Hematopoietic multipotent progenitor cell treated with erythropoietin and hydrocortisone succinate and interleukin-3 and kit ligand, for 6 days (in vitro differentiated cells): ENCODE measurements around the gene CORO2B.
"Not testable (repeated sequence)": the region's sequence is repeated elsewhere in the genome, so short reads cannot be mapped to it uniquely, and the experiment has no call there.

Experiments used
- DNase-seq: peaks from one replicate; pipeline ENCODE4 v3.0.0-alpha.2; 2015

CORO2B gene

DNA sequence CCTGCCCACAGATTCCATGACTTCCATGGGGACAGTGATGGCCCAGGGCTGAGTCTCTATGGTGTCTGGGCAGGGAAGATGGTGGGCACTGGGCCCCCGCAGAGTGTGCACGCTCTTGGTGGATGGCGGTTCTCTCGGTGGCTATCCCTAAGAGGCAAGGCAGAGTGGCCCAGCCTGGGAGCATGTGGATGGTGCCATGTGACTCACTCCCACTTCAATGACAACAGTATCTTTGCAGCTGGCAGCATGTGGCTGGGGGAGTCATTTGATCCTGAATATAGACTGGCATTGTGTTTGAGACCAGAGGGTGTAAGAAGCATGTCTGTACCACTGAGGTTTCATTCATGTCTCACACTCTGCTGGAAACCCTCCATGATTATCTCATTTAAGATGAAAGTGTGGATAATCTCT, 101.2 kb downstream of the CORO2B start:
- no peak for DNase-seq

DNA sequence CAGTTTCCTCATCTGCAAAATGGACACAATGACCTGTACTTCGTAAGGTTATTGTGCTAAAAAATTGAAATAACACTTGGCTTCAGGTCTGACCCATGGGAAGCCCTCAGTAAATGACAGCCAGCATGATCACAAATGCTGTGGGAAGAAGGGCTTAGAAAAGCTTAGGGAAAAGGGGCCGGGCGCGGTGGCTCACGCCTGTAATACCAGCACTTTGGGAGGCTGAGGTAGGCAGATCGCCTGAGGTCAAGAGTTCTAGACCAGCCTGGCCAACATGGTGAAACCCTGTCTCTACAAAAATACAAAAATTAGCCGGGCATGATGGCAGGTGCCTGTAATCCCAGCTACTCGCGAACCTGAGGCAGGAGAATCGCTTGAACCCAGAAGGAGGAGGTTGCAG, 102.0 kb downstream of the CORO2B start:
- DNase-seq = not testable (repeated sequence)

DNA sequence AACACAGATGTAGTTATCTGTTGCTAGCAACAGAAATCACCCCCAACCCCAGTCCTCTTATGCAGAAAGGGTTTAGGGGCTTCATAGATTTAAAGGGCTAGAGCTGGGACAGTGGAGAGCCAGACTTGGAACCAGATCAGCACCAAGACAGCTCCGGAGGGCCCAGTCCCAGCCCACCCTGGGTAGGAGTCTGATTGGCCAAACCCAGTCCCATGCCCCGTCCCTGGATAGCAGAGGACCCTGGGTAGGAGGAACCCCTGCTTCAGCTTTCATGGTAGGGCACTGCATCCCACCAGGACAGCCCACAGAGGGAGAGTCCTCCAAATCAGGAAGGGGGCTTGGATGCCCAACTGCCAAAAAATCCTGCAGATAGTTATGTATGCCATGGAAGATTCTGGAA, 103.0 kb downstream of the CORO2B start:
- DNase-seq = no peak

DNA sequence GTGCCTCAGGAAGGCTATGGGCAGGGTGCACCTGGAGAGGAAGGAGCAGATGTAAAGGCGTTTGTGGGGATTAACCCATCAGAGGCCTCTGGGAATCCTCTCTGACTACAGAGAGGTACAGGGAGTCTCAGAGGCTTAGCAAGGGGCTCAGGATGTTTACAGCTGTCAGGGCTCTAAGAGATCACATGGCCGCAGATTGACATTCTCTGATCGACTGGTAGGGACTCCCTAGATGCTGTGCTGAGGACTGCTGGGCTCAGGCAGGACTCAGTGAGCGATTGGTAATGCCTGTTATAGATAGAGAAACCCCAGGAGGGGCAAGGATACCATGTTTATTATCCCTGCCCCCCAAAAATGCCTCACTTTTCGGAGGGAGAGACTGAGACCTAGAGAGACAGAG, 103.5 kb downstream of the CORO2B start:
- DNase-seq = no peak

DNA sequence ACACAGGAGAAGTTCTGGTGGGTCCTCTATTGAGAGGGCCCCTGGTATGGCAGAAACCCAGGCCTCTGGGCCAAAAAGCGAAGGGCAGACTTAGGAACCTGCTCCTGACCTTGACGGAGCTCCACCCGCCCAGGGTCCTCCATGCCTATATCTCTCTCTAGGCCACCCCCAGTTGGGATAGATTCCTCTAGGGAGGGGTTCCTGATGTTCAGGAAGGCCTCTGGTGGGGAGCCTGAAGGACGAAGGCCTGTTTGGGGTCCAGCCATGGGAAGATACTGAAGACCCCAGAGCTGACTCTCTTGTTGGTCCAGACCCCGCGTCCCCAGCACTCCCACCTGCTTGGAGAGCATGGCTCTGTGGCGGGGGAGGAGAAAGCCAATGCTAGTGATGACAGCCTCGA, 104.2 kb downstream of the CORO2B start:
- DNase-seq = no peak

DNA sequence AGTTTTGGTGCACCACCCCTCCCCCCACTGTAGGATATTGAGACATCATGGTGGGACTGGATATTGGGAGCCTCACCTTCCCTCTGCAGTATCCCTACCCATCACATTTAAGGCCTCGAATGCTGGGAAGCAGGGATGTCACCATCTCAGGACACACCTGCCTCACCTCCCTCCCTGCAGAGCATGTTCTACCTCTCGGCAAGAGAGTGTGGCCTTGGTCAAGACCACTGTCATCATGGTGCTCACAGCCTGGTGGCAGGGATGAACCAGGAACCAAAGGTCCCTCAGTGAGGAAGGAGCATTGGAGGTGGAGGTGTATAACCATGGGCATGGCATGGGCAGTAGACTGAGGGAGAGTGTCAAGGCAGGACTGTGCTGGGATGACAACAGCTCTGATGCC, 104.8 kb downstream of the CORO2B start:
- DNase-seq = no peak

DNA sequence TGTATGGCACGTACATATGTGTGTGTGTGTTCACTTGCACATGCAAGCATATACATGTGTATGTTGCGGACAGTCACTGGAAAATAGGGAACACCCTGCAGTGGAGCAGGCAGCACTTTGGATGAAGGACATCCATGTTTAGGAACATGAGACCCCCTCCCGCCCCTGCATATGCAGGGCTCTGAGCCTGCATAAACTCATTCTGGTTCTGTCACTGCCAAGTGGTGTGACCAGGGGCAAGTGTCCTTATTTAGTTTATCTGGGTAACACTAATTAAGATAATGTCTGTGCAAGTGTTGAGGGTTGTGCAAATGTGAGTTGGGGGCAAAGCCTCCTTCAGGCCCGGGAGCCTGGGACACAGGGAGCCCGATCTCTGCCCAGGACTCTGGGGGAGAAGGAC, 105.7 kb downstream of the CORO2B start:
- no peak for DNase-seq

DNA sequence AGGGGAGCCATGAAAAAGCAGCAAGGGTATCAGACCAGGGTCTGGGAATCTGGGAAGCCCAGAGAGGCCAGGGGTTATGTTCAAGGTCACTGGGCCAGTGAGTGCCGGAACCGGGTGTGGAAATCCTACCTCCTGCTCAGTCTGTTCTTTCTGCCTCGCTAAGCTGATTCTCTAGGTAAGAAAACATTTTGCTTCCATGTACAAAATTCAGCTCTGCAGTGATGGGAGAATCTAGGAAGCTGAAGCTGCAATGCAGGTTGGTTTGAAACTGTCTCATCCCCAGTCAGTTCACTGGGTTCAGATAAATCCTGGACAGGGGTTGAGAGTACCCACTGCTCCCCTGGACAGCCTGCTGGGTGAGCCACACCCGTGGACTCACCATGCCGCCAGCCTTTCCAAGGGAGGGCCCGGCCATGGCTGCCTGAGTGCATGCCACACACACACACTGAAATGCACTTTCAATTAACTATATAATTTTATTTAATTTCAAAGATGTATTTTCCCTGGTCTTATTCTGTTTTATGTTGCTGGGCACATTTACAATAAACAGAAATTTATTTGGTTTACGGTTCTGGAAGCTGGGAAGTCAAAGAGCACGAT, 108.4 kb downstream of the CORO2B start:
- DNase-seq = no peak

DNA sequence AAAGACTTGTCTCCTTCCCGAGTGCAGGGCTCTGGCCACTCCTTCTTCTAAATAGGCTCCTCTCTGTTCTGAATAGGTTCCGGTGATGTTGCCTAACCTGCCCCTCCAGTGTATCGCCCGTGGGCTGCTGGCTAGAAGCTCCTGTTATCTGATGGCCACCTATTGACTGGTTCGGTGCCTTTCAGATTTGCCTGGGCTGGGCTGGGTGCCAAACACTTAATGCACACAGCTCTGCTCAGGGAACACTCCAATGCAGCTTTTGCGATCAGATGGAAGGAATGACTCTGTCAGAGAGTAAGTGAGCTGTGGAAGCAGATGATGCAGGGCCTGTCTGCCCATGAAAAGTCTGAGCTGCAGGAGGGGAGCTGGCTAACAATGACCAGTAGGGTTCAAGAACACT, 112.9 kb downstream of the CORO2B start:
- DNase-seq = peak; percentile 47

DNA sequence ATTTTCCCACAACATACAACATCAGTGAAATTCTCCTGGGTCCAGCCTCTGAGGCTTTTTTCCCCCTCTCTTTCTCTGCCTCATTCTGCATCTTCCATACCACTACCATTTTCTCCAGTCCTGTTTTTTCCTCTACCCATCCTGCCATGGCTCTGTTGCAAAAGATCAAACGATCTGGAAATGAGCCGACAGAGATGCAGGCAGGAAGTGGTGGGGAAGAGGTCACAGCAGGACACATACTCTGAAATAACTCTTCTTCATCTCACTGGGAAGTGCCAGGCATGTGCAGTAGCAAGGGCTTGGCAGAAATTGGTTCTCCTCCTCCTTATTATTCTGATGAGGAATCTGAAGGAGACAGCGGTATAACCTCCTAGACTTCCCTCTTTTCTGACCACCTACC, 114.3 kb downstream of the CORO2B start:
- DNase-seq = peak; percentile 48

DNA sequence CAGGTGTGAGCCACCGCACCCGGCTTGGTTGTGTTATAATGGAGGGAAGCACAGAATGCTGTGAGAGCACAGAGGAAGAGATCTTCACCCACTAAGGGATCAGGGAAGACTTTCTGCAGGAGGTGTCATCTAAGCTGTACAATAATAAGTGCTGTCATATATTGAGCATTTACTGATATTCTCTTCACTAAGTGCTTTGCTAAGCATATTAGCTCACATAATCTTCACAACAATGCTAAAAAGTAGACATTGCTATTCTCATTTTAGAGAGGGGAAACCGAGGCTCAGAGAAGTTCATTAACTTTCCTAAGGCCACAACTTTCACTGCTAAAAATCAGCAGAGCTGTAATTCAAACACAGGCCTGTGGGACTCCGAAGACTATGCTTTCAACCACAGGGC, 115.3 kb downstream of the CORO2B start:
- no peak for DNase-seq

DNA sequence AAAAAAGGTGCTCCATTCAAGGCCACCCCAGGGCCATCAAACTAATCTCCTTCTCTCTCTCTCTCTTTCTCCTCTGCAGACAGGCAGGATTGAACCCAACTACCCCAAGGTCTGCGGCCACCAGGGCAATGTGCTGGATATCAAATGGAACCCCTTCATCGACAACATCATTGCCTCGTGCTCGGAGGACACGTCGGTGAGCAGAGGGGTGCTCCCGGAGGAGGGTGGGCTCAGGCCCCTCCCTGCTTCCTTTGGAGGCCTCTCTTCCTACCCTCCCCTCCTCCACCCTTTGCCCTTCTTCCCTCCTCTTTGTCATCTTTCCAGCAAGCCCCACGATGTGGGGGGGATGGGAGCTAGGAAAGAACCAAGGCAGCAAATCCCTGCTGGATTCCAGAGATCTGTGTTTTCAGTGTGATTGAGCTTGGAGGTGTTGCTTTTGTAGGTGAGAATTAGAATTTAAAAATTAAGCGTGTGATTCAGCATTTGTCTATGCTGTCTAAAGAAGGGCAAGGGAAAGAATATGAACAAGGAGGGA, 116.3 kb downstream of the CORO2B start:
- DNase-seq = no peak

DNA sequence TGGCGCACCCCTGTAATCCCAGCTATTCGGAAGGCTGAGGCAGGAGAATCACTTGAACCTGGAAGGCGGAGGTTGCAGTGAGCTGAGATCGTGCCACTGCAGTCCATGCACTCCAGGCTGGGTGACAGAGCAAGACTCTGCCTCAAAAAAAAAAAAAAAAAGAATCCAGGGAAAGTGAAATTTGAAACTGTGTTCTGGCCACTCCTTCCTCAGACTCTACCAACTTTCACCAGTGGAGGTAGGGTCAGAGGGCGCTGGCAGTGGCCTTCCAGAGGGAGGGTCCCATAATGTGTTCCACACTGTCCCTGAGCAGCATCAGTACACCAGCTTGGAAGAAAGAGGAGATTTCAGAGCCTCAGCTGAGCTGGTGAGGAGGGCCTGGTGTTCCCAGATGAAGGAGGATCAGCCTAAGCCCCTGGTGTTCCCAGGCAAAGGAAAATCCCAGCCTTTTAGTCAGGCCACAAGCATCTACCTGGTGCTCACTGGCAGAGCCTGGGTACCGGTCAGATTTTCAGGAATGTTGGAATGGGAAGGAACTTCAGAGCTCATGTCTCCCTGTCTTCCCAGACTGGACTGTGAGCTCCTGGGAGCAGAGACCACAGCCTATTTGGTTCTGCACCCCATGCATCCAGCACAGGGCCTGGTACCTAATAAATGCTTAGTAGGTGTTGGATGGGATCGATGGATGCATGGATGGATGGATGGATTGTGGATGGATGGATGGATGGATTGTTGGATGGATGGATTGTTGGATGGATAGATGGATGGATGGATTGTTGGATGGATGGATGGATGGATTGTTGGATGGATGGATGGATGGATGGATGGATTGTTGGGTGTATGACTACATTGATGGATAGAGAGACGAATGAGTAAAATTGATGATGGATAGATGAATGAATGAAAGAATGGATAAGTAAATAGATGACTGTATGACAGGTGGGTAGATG, 117.9 kb downstream of the CORO2B start:
- no peak for DNase-seq

DNA sequence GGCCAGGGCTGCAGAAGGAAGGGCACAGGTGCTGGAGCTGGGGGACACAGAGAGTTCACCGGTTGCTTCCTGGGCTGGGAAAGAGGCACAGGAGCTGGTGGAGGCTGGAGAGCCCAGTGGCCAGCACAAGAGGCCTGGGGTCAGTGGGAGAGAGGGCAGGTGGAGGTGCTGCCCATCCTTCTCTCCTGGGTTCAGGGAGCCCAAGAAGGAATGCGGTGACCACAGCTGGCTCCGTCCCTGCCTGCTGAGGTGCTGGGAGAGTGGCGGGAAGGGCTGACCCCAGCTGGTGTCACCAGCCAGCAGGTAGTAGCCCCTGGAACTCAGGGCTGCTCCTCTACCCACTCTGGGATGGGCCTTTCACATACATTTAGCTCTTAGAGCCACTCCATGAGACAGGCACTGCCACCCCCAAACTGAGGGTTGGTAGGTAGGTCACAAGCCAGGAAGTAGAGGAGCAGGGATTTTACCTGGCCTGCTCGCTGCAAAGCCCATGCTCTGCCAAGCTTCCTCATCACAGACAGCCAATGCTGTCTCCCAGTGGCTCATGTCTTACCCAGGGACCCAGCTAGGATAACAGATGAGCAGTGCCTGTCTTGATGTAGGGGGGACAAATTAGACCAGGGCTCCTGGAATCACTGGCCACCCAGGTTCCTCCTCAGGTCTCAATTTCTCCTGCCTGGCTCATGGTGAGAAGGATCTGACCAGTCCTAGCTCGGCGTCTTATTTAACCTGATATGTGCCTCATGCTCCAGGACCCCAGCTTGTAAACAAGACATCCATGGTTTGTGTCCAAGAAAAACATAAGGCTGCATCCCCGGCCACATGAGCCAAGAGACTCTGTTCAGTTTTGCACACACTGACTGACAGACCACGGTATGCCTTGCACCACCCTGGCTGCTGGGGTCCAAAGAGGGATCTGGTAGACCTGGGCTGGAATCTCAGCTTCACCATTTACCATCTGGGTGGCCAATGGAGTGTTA, 119.2 kb downstream of the CORO2B start:
- no peak for DNase-seq

DNA sequence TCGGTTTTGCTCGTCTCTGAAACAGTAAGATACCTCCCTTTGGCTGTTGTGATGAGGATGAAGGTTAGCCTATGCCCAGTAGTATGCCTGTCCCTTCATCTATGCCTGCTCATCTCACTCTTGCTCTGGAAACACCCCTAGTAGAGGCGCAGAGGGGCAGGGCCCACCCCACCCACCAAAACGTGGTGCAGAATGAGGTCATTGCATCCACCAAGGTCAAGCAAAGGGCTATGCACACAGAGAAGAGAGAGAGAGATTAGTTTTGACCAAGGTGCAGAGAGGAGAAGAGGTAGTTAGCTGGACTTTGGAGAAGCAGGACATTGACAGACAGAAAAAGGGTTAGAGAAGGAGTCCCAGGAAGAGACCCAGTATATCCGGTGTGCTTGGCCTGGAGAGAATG, 119.9 kb downstream of the CORO2B start:
- no peak for DNase-seq

DNA sequence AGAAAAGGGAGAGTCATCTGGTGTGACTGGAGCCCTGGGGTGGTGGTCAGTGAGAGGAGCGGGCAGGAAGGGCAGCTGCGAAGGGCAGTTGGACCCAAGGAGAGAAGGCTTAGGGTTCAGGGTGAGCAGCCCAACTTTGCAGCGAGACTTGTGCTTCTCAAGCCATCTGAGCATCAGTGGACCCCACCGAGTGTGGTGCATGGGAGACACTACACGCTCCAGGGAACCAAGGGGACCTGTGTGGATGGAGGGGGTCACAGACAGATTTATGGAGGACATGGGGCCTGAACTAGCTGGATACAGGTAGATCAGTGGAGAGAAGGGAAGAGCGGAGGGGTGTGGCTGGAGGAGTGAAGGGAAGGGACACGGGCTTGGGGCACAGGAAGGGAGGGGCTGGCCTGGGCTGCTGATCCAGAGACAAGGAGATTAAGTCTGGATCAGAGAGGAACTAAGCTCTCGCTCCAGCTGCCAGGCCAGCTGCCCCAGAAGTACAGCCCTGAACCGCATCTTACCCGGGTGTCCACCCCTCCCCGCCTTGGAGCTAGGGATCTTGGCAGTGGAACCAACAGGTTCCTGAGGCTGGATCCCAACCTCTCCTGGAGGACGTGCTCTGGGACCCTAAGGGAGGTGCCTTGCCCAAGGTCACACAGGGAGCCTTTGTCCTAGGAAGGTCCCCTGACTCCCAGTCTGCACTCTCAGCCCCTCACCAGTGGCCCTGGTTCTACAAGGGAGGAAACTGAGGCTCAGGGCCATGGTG, 120.5 kb downstream of the CORO2B start:
- DNase-seq = no peak

DNA sequence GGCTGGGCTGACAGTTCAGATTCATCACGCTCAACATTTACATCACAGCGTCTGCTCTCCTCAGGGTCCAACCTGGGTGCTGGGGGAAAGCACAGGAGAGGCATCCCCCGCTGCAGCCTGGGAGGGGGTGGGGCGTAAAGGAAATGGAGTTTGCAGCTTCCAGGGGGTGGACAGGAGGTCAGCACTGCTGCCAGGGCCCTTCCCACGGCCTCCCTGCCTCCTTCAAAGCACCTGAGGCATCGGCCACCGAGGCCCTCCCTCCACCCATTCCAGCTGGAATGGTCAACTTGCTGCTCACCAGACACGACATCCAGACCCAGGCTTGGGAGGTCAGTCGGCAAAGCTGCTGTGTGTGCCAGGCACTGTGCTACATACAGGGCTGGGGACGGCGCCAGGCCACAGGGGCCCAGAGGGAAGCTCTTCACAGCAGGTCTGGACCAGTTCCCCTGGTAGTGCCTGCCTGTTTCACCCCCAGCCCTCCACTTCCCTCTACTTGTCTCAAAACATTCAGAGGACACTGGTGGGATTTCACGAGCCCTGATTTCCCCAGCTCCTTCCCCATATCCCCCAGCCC, 121.2 kb downstream of the CORO2B start:
- DNase-seq = no peak

DNA sequence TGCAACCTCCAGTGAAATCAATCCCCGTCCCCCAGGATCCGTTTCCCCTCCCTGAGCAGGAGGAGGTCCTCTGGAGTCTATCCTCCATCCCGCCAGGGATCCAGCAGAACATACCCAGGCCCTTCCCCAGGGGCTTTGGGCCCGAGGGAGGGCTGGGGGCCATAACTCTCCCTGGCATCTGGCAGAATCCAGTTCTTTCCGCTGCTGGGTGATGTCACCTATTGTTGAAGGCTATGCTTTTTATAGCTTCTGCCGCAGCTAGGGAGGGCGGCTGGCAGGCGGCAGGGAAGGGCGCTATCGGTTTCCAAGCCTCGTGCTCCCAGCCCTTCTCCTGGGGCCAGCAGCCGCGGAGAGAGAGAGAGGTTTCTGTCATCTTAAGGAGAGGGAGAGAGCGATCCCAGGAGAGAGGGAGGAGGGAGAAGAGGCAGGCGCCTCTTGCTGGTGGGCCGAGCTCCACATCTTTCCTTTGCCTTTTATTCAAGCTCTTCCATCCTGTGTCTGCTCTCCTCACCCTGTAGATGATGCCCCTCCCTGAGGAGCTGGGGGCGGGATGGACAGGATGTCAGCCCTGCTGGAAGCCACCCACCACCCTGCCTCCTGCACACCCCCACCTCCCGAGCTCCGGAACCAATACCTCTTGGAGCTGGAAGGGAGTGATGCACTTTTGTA, 121.8 kb downstream of the CORO2B start:
- DNase-seq = peak; percentile 37

DNA sequence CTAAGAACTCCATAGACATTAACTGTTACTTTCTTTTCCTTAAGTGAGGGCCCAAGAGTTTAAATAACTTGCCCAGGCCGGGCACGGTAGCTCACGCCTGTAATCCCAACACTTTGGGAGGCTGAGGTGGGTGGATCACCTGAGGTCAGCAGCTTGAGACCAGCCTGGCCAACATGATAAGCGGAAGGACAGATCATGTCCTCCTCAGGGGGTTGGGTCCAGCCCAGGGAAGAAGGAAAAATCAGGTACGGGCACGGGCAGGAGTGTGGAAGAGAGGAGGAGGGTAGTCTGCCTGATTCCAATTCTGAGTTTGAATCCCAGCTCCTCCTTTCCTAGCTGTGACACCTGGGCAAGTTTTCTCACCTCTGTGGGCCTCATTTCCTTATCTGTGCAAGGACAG, 123.1 kb downstream of the CORO2B start:
- no peak for DNase-seq

DNA sequence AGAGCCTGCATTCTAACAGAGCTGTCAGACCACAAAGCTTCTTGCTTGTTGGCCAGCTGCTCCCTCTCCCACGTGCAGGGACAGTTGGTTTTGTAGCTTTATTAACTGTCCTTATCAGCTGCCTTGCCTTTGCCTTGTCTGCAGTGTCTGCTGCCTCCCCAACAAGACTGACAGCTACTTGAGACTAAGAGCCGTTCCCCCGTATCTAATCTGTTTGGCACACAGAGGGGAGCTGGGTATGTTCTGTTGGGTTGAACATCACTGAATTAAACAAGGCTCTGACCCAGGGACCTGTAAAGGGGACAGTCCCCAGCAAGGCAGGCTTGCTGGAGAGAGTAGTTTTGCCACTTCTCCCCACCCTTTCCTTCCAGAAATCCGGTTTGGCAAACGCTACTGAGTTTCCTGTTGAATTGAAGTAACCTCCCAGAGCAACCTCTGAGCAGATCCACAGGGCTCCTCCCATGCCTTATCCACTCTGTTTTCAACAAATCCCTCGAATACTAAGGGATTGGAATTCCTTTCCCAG, 125.8 kb downstream of the CORO2B start:
- peak; percentile 97 for DNase-seq

DNA sequence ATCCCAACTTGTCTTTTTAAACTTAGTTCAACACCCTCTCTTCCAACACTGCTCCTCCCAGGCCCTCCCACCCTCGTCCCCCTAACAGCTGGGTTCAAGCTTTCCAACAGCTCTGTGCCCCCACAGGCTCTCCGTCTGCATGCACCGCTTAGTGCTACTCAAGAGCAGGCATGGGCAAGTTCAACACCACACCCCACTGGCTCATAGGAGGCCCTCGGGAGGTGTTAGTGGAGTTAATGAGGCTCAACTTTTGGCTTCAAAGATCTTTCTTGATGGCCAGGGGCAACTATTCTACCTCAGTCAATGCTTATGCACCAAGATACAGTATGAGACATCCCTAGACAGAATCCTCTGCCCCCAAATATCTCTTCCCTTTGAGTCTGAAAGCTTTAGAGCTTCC, 127.5 kb downstream of the CORO2B start:
- DNase-seq = no peak
